C4-2B (cell line): ENCODE data around the gene PTTG1.

Experiments
- CTCF ChIP-seq: fragments of 450-650 bp; conservative IDR thresholded peaks from 2 replicates; pipeline ENCODE4 v1.5.1; 2017; ENCODE audit warnings: mild to moderate bottlenecking
- ZFX ChIP-seq: fragments of 450-650 bp; IDR thresholded peaks from 2 replicates; pipeline ENCODE4 v1.6.1; 2017

DNA sequence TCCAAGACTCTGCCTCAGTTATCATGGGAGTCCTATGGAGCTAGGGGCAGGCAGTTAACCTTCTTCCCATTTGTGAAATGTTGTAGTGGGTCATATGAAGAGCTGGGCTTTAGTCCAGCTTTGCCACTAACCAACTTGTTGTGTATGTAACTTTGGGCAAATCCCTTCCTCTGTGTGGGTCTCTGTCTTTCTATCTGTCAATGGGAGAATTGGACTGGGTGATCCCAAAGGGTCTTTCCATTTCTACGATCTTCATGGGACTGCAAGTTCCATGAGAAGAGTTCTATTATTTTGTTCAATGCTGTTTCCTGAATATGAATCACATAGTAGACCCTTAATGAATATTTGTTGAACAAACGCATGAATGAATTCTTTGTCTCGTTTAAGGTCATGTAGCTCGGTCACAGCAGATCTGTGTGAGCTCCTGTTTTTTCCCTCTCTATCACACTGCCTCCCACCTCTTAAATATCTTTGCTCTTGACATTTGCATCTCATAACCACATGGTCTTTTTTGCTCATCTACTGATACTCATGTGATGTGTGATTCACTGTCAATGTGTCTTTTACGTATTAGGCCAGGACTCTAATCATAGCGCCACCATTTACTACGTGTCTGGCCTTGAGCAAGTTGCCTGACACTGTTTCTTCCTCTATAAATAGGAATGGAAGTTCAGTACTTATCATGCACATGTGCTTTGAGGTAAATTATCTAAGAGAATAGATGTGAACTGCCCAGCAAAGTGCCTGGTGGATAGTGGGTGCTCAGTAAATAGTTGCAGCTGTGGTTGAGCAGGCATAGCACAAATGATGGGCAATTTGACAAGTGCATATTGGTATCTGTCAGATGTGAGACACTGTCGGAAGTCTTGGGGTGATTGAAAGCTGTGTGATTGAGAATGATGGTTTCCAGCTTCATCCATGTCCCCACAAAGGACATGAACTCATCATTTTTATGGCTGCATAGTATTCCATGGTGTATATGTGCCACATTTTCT is 37.4 kb downstream of the PTTG1 start:
- no peak for TF ChIP-seq CTCF
- no peak for TF ChIP-seq ZFX
